Measurements from ENCODE around the gene ATG16L1.

The ATG16L1 gene

DNA sequence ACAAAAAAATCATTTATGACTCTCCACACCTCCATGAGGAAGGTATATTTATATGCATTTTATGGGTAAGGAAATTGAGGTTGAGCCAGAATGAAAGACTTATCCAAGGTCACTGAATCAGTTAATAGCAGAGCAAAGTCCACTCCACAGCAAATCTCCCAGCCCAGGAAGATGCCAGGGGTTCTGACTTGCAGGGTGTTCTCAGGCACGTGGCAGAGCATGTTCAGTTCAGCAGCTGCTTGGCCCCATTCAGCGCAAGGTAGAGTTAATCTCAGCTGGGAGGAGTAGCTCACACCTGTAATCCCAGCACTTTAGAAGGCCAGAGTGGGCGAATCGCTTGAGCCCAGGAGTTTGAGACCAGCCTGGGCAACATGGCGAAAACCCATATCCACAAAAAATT lies 85.1 kb downstream of the ATG16L1 start:
- no peak for DNase-seq

- DNase-seq, result no peak
Observed at GRCh38 chr2:233338046-233338445, 86.6 kb downstream of the ATG16L1 start.

DNA sequence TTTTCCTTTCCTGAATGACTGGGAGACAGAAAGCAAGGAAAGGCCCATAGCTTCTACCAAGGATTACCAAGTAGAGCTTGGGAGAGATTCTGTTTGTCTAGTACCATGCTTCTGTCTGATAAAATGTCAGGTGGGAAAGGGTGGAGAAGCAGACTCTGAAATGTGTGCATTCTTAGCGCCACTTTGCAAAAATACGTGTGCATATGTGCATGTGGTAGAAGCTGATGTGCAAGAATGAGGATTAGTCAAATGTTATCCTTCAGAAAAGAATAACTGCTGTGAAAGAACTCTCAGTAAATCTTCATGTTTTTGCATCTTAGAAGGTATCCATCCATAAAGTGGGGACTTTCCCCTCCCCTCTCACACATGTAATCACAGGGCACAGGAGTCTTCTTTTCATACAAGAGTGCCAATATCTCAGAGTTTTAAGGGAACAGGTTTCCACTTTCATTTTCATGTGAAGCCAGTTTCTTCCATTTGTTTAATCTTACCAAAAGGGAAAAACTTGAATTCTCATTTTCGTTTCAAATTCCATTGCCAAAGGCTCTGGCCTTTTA lies 87.4 kb downstream of the ATG16L1 start:
- no peak for DNase-seq

DNA sequence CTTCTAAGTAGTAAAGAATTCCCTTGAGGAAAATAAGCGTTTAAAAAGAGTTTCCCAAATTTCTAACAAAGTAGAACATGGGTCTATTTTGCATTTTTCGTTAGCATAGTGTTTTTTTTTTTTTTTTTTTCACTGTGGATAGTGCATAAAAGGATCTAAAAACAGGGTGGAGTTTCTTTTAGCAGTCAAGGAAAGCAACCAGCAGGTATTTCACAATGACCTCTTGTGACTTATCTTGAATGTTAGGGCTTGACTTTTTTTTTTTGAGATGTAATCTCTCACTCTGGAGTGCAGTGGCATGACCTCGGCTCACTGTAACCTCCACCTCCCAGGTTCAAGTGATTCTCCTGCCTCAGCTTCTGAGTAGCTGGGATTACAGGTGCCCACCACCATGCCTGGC lies 88.0 kb downstream of the ATG16L1 start:
- no peak for DNase-seq

DNA sequence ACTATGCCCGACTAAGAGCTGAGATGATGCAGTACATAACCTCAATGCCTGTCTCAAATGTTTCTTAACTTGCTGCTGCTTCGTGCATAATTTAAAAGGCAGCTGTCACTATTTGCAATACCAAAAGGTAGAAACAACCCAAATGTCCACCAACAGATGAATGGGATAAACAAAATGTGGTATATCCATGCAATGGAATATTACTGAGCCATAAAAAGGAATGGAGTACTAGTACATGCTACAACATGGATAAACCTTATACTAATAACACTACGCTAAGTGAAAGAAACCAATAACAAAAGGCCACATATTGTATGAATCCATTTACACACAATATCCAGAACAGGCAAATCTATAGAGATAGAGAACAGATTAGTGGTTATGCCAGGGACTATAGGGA lies 89.8 kb downstream of the ATG16L1 start:
- DNase-seq, result no peak

- DNase-seq, result no peak
Observed at GRCh38 chr2:233342301-233342700, 90.8 kb downstream of the ATG16L1 start.

DNA sequence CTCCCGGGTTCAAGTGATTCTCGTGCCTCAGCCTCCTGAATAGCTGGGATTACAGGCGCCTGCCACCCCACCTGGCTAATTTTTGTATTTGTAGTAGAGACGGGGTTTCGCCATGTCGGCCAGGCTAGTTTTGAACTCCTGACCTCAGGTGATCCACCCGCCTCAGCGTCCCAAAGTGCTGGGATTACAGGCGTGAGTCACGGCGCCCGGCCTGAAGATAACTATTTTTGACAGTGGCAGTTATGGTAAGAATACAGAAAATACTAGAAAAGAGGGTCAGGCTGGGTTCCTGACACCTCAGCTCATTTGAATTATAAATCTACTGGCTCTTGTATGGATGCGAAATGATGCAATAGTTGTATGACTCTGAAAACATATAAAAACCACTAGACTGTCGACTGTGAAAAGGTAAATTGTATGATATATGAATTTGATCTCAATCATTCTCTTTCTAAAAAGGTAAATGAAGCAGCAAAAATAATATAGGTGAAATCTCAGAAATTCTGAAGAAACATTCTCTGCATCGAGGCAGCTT lies 91.8 kb downstream of the ATG16L1 start:
- no peak for DNase-seq

Data from activated CD4-positive, CD25-positive, alpha-beta regulatory T cell (primary cell).